Endothelial cell of umbilical vein (primary cell): Measurements from ENCODE around the gene TSR3. TPM values are rescaled to one million over a fixed set of nuclear protein-coding genes. Genes with fewer than 3 reads are reported as not detected.

ENCODE experiments used
- BruUV-seq: library from RNA; stranded (reverse); fragments of 400-500 nt; replicated peaks from 2 replicates; lab custom pipeline; 2021; lab: Mats Ljungman, UMichigan
- CTCF ChIA-PET: fragments of 300-600, 350-600 bp; sonication (Branson Sonifier 250); formaldehyde crosslinking; loops from one replicate; lab custom pipeline; 2021; ENCODE audit warnings: antibody characterized with exemption, inconsistent platforms; lab: Charles Lee
- POLR2A ChIA-PET: fragments of 300-600, 350-600 bp; sonication (Branson Sonifier 250); formaldehyde crosslinking; loops from one replicate; lab custom pipeline; 2021; ENCODE audit warnings: antibody characterized with exemption, inconsistent platforms; lab: Charles Lee
- DNase-seq: peaks from one replicate; pipeline ENCODE4 v3.0.0-alpha.2; 2011; ENCODE audit warnings: low read depth, low spot score
- FAIRE-seq: peaks from 2 replicates; lab custom pipeline; 2011; peaks lifted over from hg19 to GRCh38; lab: Jason Lieb, UNC
- H2AFZ ChIP-seq: 2 replicates; pipeline ENCODE4 v1.6.0; 2012; ENCODE audit warnings: low read depth, low read length, control low read depth, inconsistent platforms
- H3K27ac ChIP-seq: 2 replicates; pipeline ENCODE4 v1.5.1; 2011; ENCODE audit warnings: low read depth, mild to moderate bottlenecking, control low read depth, low read length, moderate library complexity; ENCODE audit not compliant: insufficient read depth
- H3K27me3 ChIP-seq, 2 experiments: 2 replicates each; pipeline versions ENCODE4 v1.6.0 to v1.6.1; 2011; ENCODE audit warnings: low read length in 2 of 2, mixed read lengths in 1 of 2; ENCODE audit not compliant: control insufficient read depth in 2 of 2, insufficient read depth in 2 of 2
- H3K36me3 ChIP-seq, 2 experiments: 2 replicates in 1 of 2; 3 replicates in 1 of 2; pipeline ENCODE4 v1.5.1; 2011; ENCODE audit warnings: low read length in 2 of 2, mild to moderate bottlenecking in 1 of 2, moderate library complexity in 1 of 2; ENCODE audit not compliant: control insufficient read depth in 2 of 2, insufficient read depth in 2 of 2; ENCODE audit errors: extremely low read depth in 1 of 2
- H3K4me1 ChIP-seq: 3 replicates; pipeline ENCODE4 v1.5.1; 2011; ENCODE audit warnings: mild to moderate bottlenecking, low read length; ENCODE audit not compliant: control insufficient read depth, insufficient read depth; ENCODE audit errors: extremely low read depth
- H3K4me2 ChIP-seq: 2 replicates; pipeline ENCODE4 v1.6.1; 2011; ENCODE audit warnings: low read length, control low read depth, mixed read lengths; ENCODE audit not compliant: insufficient read depth
- H3K4me3 ChIP-seq, 3 experiments: fragments of 200-600 bp in 1 of 3; sonication (generic), shearing (Covaris generic) in 1 of 3; replicated peaks in 1 of 3; 2 replicates each; pipeline ENCODE4 v1.5.1; 2011 to 2016; ENCODE audit warnings: control low read depth in 3 of 3, low read length in 3 of 3, mild to moderate bottlenecking in 2 of 3, inconsistent platforms in 1 of 3, low read depth in 1 of 3, moderate library complexity in 1 of 3; ENCODE audit not compliant: insufficient read depth in 1 of 3
- H3K79me2 ChIP-seq: 2 replicates; pipeline ENCODE4 v1.6.0; 2012; ENCODE audit warnings: low read length, inconsistent platforms; ENCODE audit not compliant: control insufficient read depth, insufficient read depth
- H3K9ac ChIP-seq: replicated peaks from 2 replicates; pipeline ENCODE3; 2011; ENCODE audit warnings: low read length, control low read depth; ENCODE audit not compliant: insufficient read depth; ENCODE audit errors: extremely low read depth
- H3K9me1 ChIP-seq: replicated peaks from 3 replicates; pipeline ENCODE4 v1.6.0; 2011; ENCODE audit warnings: mild to moderate bottlenecking, low read length; ENCODE audit not compliant: control insufficient read depth, insufficient read depth; ENCODE audit errors: extremely low read depth
- H3K9me3 ChIP-seq: replicated peaks from 2 replicates; pipeline ENCODE4 v1.5.1; 2012; ENCODE audit warnings: low read length, inconsistent platforms; ENCODE audit not compliant: control insufficient read depth, insufficient read depth
- H4K20me1 ChIP-seq: replicated peaks from 2 replicates; pipeline ENCODE3; 2011; ENCODE audit warnings: mild to moderate bottlenecking, low read length; ENCODE audit not compliant: control insufficient read depth, insufficient read depth; ENCODE audit errors: extremely low read depth
- JUN ChIP-seq: IDR thresholded peaks from 2 replicates; pipeline ENCODE4 v1.6.1; 2011; ENCODE audit warnings: borderline replicate concordance, low read depth; ENCODE audit not compliant: insufficient read length, insufficient read depth
- MYC ChIP-seq: IDR thresholded peaks from one replicate; pipeline ENCODE4 v1.6.1; 2011; ENCODE audit warnings: mild to moderate bottlenecking, low read depth, low read length
- POLR2AphosphoS5 ChIP-seq: IDR thresholded peaks from 2 replicates; pipeline ENCODE4 v1.6.1; 2012; ENCODE audit warnings: low read depth, mild to moderate bottlenecking, control low read depth, low read length, moderate library complexity; ENCODE audit not compliant: insufficient read depth
- dilution Hi-C: fragments of 300-500 bp; cut with MboI; formaldehyde crosslinking; loops from one replicate; pipeline ENCODE4 v1.15.0; 2019; ENCODE audit warnings: low sequenced_read_pairs; ENCODE audit not compliant: extremely low pct_ligation_motif_present
- intact Hi-C: fragments of 100-400 bp; cut with micrococcal nuclease; formaldehyde crosslinking; loops from one replicate; pipeline ENCODE4 v1.10.0; 2022
- polyA plus RNA-seq, 4 experiments: library from polyadenylated mRNA; depleted of rRNA in 3 of 4; stranded (reverse) in 3 of 4; unstranded in 1 of 4; fragments of >200 nt; gene quantifications; 2 replicates each; pipeline versions ENCODE4 v1.2.1 to v1.2.3, GENCODE V29; 2011 to 2012; ENCODE audit warnings: missing spikeins in 1 of 4
- total RNA-seq: library from RNA; stranded (reverse); gene quantifications from 2 replicates; pipeline ENCODE4 v1.2.3, GENCODE V29; 2021
- TF ChIP-seq, protein P1 (sequence below), 2 donors: IDR thresholded peaks; 1 replicate in 1 of 2; 2 replicates in 1 of 2; pipeline ENCODE4 v1.5.1; 2011; ENCODE audit warnings: low read length in 2 of 2, mild to moderate bottlenecking in 2 of 2, moderate library complexity in 2 of 2, control low read depth in 1 of 2, inconsistent platforms in 1 of 2, low read depth in 1 of 2; ENCODE audit not compliant: insufficient read depth in 1 of 2; ENCODE audit errors: extremely low read depth in 1 of 2

Gene TSR3
- total and polyA plus RNA-seq, 2 donors (not counting 3 experiments of a cell fraction or from before 2014, with no cell fraction given), result 65.4 to 82.7 TPM

DNA sequence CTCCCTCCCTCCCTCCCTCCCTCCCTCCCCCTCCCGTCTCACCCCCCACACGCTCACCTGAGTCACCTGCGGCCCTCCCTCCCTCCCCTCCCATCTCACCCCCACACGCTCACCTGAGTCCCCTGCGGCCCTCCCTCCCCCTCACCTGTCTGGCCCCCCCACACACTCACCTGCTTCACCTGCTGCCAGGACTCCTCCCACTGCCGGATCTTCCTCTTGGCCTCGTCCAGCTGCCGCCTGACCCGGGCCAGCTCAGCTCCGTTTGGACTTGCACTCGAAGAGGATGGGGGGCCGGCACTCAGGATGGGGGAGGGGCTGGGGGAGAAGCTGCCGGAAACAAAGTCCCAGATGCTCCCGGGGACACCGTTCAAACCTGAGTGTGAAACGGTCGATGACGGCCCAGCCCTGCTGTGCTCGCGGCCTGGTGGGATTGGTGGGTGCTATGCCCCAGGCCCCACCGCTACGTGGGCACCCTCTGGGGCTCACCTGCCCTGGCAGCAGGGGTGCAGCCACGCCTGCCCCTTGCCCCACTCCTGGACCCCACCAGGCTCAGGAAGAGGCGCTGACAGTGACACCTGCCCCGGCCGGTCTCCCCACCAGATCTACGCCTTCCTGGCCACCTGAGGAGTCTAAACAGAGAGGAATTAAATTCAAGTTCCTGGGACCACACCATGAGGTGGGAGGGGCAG lies 16.0 kb upstream of the TSR3 start:
- Histone ChIP-seq H3K9me3 (no peaks in the 10 kb centered on the region), H2AFZ (no peak overlapping the region), H3K4me2 (no peak overlapping the region), H3K27ac (no peak overlapping the region), H4K20me1 (no peaks in the 10 kb centered on the region), H3K4me3 (no peak overlapping the region), H3K36me3 (peaks cover 9 to 28% of the 10 kb centered on the region in 2 experiments), H3K79me2 (no peaks in the 10 kb centered on the region), H3K9ac (no peak overlapping the region), H3K9me1 (no peaks in the 10 kb centered on the region), H3K27me3 (no peaks in the 10 kb centered on the region), H3K4me1 (no peaks in the 10 kb centered on the region)
- BruUV-seq, result no TSS peak
- POLR2A ChIA-PET, result no interaction called here
- no peak for TF ChIP-seq MYC
- TF ChIP-seq JUN, result no peak
- TF ChIP-seq POLR2AphosphoS5, result no peak
- TF ChIP-seq, protein P1, sequence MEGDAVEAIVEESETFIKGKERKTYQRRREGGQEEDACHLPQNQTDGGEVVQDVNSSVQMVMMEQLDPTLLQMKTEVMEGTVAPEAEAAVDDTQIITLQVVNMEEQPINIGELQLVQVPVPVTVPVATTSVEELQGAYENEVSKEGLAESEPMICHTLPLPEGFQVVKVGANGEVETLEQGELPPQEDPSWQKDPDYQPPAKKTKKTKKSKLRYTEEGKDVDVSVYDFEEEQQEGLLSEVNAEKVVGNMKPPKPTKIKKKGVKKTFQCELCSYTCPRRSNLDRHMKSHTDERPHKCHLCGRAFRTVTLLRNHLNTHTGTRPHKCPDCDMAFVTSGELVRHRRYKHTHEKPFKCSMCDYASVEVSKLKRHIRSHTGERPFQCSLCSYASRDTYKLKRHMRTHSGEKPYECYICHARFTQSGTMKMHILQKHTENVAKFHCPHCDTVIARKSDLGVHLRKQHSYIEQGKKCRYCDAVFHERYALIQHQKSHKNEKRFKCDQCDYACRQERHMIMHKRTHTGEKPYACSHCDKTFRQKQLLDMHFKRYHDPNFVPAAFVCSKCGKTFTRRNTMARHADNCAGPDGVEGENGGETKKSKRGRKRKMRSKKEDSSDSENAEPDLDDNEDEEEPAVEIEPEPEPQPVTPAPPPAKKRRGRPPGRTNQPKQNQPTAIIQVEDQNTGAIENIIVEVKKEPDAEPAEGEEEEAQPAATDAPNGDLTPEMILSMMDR (IDR thresholded peaks at IDR 0.05; ENCODE audit: extremely low read depth in 1 of 2, insufficient read depth in 1 of 2, low read depth in 1 of 2, low read length in 2 of 2), result no peak
- intact Hi-C loops, result no loop called here
- dilution Hi-C loops, result no loop called here
- FAIRE-seq (no peak), DNase-seq (no peak)
- CTCF ChIA-PET, result no interaction called here
